NOMO-1 treated with DMSO at 0.1 percent for 48 hours (cell line): ENCODE data around the gene PRCD.

Source experiments
- DNase-seq: peaks from one replicate; lab custom pipeline; 2025; ENCODE audit not compliant: unreplicated experiment; lab: John Stamatoyannopoulos, UW

Gene PRCD

GRCh38 chr17:76540381-76541300 lies 797 bp downstream of the PRCD start:
- peak; percentile 85 for DNase-seq

- no peak for DNase-seq
Observed at GRCh38 chr17:76541739-76542454, 2.1 kb downstream of the PRCD start.

GRCh38 chr17:76542566-76542971 lies 2.7 kb downstream of the PRCD start:
- DNase-seq, result no peak

- no peak for DNase-seq
Observed at GRCh38 chr17:76542984-76543383, 3.1 kb downstream of the PRCD start.

- no peak for DNase-seq
Observed at GRCh38 chr17:76543482-76543825, 3.6 kb downstream of the PRCD start.

GRCh38 chr17:76543826-76544545 lies 4.1 kb downstream of the PRCD start:
- no peak for DNase-seq

- no peak for DNase-seq
Observed at GRCh38 chr17:76544546-76545365, 4.9 kb downstream of the PRCD start.

GRCh38 chr17:76545918-76546555 lies 6.2 kb downstream of the PRCD start:
- no peak for DNase-seq

- DNase-seq, result no peak
Observed at GRCh38 chr17:76546556-76547182, 6.8 kb downstream of the PRCD start.

- peak; percentile 47 for DNase-seq
Observed at GRCh38 chr17:76547183-76547641, 7.4 kb downstream of the PRCD start.

- DNase-seq, result no peak
Observed at GRCh38 chr17:76547642-76548202, 7.9 kb downstream of the PRCD start.

GRCh38 chr17:76548378-76549214 lies 8.8 kb downstream of the PRCD start:
- DNase-seq, result no peak

- DNase-seq, result no peak
Observed at GRCh38 chr17:76549215-76549518, 9.3 kb downstream of the PRCD start.

- DNase-seq, result no peak
Observed at GRCh38 chr17:76549539-76549938, 9.7 kb downstream of the PRCD start.

- peak; percentile 73 for DNase-seq
Observed at GRCh38 chr17:76550712-76551615, 11.1 kb downstream of the PRCD start.

- no peak for DNase-seq
Observed at GRCh38 chr17:76551685-76552084, 11.8 kb downstream of the PRCD start.

GRCh38 chr17:76553178-76553908 lies 13.5 kb downstream of the PRCD start:
- DNase-seq, result no peak
